HG03571 (cell line): ENCODE data around the gene SH3GL2.

Experiments used
- ATAC-seq: cut with Tn5 transposase; IDR thresholded peaks from one replicate; pipeline ENCODE4 v1.9.1; 2021; ENCODE audit not compliant: unreplicated experiment

Gene SH3GL2

DNA sequence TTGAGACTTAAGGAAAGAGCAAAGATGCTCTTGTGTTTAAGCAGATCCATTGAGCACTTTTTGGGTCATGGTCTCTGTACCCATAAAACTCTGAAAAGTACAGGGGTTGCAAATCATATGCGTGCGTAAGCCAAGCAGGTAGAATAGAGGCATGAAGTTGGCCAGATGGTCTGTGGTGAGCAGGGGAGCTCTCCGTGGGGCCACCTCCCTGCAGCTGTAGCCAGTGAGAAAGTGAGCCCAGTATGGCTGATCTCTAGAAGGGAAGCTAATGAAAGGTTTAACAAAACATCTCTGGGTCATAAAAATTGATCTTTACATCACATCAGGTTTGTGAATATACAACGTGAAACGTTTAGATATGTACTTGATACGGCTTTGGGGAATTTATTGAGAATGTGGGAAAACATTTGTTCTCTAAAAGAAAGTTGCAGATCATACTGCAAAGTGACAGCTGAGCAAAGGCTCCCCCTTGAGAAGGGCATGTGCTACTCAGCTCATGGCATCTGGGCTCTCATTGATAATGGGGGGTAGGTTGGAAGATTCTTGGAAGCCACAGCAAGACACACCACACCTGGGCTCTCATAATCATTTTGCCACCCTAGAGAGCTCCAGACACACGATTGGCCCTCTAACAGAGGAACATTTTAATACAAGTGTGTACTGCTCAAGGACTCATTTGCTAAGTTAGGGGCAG is 30.6 kb downstream of the SH3GL2 start:
- ATAC-seq: no peak

DNA sequence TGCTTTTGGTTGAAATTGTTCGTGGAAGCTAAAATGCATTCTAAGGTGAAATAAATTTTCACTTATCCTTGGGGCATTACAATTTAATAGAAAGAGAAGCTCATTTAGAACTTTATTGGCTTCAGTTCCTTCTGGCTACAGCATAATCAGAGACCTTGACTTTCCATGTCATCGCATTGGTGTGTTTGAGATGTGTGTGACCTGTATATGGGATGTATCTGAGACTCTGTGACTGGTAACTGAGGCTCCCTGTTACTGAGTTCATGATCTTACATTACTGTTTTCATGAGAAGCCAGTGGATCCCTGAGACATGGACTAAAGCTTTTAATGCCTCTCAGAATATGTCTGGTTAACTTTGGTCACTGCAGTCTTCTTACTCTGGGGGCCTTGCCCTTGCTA is 32.5 kb downstream of the SH3GL2 start:
- no peak for ATAC-seq

DNA sequence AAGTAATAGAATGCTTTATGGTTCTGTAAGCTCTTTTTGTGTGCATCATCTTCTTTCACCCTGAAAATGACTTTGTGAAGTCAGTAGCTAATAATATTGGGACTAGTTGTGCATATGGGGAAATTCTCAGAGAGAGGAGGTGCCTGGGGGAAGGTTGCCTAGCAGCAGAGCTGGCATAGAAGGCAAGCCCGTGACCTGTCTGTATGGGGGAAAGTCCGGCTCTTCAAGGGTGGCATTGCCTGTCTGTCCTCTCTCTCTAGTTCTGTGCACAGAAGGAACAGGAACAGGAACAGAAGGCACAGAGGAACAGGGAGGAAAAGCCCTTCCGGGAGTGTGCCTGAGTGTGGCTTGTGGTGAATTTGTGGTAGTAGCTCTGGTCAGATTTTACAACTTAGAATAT is 33.1 kb downstream of the SH3GL2 start:
- no peak for ATAC-seq

DNA sequence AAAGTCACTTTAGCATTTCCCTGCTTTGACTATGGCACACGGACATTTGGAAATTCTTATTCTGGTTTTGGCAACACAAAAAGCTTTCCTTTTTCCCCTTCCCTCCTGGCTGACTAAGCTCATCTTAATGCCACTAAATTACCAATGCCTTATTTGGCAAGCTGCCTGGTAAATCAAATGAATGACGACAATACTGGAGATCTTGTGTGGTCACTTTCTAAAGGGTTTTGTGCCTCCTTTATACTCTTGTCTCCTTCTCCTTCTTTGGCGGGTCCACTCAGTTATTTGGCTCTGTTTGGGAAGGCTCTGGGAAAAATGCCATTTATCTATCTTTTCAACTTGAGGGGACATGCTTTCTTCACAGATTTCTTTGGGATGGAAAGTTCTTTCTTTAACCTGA is 34.9 kb downstream of the SH3GL2 start:
- no peak for ATAC-seq

DNA sequence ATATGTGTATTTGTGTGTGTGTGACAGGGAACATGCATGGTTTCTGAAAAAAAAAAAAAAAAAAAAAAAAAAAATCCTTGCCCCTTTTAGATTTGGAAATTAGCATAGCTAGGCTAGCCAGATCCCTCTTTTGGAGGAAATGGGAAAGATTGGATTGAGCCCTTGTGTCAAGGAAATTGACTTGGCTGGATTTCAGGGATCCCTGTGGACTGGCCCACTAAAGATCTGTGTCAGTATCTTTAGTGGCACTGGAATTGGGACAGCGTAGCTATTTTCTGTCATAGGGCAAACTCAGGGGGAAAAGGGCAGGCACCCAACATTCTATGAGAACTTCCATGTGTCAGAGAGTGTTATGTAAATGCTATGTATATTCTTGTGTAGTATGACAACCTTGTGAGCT is 35.4 kb downstream of the SH3GL2 start:
- no peak for ATAC-seq

DNA sequence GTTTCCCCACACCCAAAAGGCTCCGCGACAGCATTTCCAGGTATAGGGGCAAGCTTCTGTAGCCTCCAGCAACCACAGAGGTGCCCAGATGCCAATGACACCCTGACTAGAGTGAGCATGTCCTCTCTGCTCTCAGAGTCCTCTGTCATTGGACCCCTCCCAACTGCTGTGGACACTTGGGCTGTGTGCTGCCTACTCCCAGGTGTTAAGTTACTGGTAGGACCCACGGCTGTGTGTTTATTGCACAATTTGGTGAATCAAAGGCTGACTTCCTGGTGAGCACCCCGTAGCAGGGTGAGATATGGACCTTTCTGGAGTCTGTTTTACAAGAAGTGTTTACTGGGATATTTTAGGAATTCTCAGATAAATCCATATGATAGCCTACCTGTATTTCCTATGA is 36.0 kb downstream of the SH3GL2 start:
- no peak for ATAC-seq

DNA sequence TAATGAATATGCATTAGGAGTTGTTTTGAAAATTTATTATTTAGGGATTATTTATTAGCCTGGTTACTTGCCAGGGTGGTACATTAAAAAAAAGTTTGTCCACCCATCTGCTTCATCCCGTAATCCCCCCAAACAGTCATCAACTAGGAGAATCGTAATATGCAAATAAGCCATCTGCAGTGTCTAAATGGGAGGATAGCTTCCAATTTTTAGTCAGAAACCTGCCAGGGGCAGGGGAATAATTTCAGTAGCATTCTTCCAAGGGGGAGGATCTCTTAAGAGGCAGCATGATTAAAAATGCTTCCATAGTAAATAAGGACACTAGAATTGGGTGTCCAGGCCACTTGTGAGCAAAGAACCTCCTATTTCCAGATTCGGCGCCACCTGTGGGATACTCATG is 43.3 kb downstream of the SH3GL2 start:
- ATAC-seq: no peak

DNA sequence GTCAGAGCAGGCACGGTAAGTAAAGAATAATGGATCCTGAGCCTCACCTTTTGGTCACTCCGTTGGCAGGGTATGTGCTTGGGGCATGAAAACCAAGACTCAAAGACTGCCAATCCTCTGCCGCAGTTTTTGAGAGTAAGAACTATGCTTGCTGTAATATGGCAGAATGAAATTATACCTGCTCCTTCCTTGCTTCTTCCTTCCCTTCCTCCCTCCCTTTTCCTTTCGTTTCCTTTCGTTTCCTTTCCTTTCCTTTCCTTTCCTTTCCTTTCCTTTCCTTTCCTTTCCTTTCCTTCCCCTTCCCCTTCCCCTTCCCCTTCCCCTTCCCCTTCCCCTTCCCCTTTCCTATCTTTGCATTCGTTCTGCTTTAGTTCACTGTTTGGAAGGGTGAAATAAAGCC is 43.9 kb downstream of the SH3GL2 start:
- no peak for ATAC-seq

DNA sequence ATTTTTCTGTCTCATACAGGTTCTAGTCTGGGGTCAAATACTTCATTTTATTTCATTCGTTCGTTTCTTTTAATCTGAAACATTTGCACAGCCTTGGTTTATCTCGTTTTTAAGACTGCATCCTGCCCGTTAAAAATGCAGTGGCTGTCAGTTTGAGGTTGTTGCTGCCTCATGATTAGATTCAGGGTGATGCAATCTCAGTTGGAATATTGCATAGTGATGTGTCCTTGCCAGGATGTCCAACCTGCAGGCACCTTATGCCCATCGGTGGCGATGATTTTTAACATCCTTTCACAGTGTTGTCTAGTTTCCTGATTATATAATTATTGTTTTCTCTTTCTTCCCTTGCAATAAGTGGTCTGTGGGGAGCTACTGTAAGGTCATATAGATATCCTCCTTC is 45.1 kb downstream of the SH3GL2 start:
- ATAC-seq: no peak

DNA sequence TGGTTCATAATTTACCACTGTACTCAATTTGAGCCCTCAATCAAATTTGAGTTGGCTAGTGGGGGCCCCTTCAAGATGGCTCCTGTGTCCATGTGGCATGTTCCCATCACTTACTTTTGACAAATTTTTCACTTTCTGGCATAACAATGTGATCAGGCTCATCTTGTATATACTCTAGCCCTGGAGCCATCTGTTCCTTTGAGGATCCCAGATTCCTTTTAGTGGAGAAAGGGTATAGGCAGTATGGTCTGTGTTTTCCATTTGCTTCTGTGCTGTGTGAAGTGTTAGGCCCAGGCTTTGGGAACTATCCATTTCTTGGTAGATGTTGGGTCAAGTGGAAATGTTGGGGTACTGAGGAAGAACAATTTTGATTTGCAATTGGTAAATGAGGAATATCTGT is 45.7 kb downstream of the SH3GL2 start:
- ATAC-seq: no peak

DNA sequence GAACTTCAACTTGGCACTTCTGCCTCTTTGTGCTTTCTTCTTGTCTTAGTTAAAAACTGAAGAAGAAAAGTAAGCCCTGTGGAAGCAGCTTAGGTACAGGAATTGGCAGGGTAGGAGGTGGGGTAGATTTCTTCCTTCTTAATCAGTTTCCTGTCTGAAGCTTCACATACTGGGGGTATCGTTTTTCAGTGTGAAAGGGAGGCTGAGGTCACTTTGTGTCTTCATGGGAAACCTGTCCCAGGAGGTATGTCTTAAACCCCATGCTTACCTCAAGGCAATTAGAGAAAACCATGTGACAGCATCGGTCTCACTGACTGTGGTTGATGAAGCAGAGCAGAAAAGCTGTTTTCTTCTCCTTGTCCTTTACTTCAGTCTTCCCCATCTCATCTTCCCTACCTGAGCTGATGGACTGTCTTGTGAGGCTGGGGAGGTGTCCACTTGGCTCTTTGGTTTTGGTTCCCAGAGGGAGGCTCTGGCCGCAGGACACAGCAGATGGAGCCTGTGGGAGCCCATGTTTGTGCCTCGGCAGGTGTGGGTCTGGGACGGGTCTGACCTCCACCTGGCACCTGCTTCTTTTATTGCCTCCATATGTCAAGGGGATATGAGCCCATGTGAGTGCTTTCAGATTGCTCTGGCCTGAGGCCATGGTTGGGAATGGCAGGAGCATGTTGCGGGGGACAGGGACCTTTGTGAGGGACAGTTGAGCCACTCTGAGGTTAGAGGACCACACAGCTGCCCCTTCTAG is 47.0 kb downstream of the SH3GL2 start:
- no peak for ATAC-seq

DNA sequence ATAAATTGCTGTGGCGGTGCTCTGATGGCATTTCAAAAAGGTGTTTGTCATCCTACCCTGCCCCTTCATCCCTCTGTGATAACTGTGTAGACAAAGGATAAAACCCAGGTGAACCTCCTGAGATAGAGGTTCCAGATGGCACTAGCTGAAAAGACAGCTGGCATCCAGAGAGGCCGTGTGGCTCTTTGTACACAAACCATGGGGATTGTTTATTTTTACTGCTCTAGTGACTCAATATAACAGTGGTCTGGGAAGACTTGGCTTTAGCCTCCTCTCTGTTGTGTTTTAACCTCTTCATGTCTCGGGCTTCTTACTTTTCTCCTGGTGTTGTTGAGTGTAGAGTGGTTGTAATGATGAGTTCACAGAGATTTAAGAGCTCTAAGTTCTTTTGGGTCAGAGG is 48.8 kb downstream of the SH3GL2 start:
- ATAC-seq: no peak

DNA sequence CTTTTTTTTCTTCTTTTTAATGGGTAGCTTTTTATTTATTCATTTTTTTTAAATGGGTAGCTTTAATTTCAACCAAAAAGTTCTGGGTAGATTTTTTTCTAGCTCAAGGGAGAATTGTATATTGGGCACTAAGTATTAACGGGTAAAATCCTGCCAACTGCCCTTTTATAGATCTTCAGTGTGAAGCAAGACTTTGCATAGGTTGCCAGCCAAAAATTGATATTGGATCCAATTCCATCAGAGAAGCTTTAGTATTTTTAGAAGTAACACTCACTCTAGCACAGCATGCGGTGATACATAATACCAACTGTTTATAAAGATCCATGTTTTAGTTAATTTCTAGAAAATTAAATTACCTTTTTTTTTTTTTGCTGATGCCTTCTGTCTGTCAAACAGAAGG is 49.8 kb downstream of the SH3GL2 start:
- no peak for ATAC-seq

DNA sequence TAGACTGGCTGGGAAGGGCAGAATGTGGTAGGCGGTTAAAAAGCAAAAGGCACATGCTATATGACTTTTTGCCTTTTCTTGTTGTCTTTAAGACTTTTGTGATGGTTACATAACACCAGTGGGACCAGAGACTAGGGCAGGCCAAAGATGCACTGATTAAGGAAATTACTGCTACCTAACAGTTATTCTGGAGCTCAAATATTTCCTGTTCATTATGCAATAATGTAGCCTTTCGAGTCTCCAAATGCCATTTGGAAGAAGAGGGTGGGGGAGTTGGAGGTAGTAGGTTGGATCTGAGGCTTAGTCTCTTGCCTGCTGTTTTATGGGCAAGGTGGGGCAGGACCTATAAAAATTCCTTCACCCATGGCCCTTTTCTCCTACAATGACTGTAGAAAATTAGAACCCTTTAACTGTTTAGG is 51.7 kb downstream of the SH3GL2 start:
- no peak for ATAC-seq

DNA sequence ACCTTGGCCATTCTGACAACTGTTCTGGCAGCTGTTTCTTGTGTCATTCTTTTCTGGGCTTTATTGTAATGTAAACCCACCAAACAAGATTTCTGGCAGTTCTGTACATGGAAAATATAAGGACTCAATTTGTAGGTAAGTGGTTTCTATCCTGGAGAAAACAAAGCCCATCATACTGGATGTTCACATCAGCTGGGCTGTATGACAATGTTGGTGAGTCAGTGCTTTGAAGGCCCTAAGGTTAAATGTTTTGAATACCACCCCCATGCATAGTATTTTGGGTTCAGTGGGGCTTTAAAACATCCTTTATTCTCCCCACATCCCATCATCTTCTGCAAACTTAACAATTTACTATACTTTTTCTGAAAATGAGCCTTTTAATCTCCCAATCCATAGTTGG is 52.5 kb downstream of the SH3GL2 start:
- no peak for ATAC-seq

DNA sequence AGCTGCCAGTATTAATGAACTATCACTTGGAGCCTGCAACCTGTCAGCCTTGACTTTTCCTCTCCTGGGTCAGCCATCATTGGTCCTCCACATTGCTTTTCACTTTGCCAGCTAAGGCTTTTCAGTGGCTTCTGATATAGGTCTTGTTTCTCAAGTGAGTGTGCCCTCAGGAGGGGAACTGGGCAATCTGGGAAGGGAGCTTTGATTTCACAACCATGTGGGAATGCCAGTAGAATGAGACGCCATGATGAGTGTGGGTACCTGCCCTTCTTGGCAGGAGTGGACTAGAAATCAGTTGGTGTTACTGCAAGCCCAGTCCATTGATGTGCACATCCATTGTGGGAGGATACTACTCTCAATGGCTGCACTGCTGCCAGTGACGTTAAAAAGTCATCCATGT is 54.1 kb downstream of the SH3GL2 start:
- ATAC-seq: no peak

DNA sequence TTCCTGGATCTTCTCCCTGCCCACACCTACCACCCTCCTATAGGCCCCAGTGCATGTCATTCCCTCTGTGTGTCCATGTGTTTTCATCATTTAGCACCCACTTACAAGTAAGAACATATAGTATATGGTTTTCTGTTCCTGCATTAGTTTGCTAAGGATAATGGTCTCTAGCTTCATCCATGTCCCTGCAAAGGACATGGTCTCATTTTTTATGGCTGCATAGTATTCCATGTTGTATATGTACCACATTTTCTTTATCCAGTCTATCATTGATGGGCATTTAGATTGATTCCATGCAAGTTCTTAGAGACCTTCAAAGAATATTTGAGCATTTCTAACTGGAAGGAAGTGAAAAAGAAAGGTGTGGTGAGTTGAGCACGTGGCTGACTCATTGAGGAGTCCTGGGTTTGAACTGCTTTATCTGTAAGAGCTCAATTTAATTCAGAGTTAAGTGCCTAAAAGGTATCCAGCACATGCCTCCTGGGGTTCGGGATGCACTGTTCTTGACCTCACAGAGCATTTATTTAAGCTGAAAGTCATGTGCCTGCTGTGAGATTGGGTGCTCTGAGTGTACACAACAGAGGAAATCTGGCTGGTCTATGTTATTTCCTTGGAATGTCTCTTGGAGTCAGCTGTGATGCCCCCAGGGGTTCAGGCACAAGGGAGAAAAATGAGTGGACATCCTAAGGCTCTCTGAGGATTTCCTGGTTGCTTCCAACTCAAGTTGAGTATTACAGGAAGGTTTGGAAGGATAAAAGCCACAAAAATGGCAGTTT is 56.4 kb downstream of the SH3GL2 start:
- ATAC-seq: no peak

DNA sequence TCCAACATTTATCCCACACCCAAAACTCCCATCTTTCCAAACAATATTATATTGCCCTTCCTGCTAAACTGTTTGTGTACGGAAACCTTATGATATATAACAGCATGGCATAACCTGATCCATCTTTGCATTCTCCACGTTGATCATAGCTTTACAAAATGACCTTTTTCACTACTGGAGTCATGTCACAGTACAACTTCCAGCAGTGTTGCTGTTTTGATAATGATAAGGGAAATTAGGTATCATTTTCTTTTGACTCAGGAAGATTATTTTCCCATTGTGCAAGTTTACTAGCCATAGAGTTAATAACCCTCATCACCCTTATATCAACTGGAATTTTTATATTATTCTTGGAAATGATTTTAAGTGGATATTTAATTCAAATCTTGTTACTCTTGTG is 57.5 kb downstream of the SH3GL2 start:
- no peak for ATAC-seq

DNA sequence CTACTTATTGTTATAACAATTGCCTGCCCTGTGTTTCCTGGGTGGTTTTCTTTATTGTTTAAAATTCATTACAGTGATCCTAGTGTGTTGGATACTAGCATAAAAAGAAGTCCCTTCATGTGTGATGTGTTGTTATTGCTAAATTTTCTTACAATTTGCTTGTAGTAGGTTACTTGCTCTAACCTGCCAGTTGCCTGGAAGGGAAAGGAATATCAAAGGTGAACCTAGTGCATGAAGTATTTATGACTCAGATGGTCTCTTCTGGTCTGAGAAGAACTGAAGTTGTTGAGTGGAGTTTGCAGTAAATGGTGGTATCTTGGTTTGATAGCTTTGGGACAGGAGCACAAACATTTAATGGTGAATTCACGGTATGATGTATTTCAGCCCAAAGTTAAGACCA is 58.0 kb downstream of the SH3GL2 start:
- no peak for ATAC-seq

DNA sequence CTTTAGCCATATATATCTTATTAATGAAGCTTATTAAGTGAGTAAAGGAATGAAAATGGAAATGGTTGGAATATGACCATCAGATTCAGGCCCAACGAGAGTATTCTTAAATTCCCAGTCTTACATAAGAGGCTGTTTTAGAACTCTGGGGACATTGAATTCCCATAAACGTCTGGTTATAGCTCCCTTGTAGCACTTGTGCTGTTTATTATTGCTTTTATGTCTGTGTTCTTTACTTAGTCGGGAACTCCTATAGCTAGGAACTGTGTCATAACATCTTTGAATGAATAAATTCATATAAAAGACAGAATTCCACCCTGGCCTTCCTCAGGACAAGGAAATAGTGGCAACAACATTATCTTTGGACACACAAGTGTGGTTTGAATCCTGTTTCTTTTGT is 58.4 kb downstream of the SH3GL2 start:
- ATAC-seq: no peak

DNA sequence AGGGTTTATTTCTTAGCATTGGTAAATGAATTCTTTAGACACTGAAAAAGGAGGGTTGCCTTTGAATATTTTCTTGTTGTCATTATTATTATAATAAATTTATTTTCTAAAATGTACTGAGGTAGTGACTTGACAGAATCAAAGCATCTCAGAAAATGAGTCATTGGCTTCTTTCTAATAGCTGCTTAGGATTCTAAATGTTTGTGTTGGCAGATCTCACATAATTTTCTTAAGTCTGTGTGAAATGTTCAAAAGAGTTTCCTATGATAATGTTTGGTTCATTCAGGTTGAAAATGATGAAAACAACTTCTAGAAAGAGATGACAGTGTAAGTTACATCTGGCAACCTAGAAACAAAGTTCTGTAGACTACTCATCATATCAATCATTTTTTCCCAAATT is 69.7 kb downstream of the SH3GL2 start:
- ATAC-seq: no peak

DNA sequence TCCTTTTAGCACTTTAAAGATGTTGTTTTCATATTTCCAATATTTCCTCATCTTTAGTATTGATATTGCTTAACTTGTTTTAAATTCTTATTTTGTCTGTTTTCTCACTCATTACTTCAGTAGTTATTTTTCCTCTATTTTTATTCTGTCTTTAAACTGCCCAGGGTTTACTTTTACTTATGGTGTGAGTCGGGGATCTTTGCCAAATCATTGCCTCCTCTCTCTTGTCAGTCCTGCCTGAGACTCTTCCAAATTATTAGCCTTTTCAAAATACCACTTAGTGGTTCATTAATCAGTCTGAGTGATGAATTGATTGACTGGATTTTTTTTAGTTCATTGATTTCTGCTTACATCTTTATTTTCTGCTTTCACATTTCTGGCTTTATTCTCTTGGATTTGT is 72.9 kb downstream of the SH3GL2 start:
- ATAC-seq: no peak
